ENCODE results near the gene HEYL. TPM values are rescaled to one million over a fixed set of nuclear protein-coding genes. Genes with fewer than 3 reads are reported as not detected.

HEYL gene
- total RNA-seq, 1 experiment from 2014 or later: 8.8 TPM

GRCh38 chr1:39668111-39668510, 28.7 kb upstream of the HEYL start (continued):
- TF ChIP-seq SP1 (IDR thresholded peaks at IDR 0.05; ENCODE audit: low read depth) (no peak), YY1 (IDR thresholded peaks at IDR 0.05; ENCODE audit: extremely low read depth, insufficient replicate concordance, low read depth, low read length) (no peak), JUND (IDR thresholded peaks at IDR 0.05) (no peak), SRF (IDR thresholded peaks at IDR 0.05; ENCODE audit: low read depth) (no peak), ELF1 (IDR thresholded peaks at IDR 0.05; ENCODE audit: borderline replicate concordance, low read depth) (no peak)
- TF ChIP-seq, protein P1, sequence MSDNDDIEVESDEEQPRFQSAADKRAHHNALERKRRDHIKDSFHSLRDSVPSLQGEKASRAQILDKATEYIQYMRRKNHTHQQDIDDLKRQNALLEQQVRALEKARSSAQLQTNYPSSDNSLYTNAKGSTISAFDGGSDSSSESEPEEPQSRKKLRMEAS (IDR thresholded peaks at IDR 0.05): no peak

- ATAC-seq (no peak), DNase-seq (ENCODE audit: low read depth, low spot score) (no peak)
- no peaks in the 10 kb centered on the region for H3K79me2 ChIP-seq (ENCODE audit: insufficient read depth, low read length)
- ChIA-PET POLR2A (no interaction called here), RAD21 (ENCODE audit: low non-redundant PET in 1 of 2, low total read pairs in 2 of 2, uncharacterized antibody in 2 of 2, unreplicated experiment in 2 of 2) (no interaction called here), CTCF (interaction anchor here (1.5 to 5.6 kb wide), 2 partner anchors 10 to 35 kb away, joined by 3 to 38 read pairs; no protein-coding TSS in a partner anchor)
- no peak overlapping the region for H3K9ac ChIP-seq (ENCODE audit: low read length)
- no peak overlapping the region for H3K27ac ChIP-seq (ENCODE audit: low read depth, low read length)
- H3K4me1 ChIP-seq (ENCODE audit: control insufficient read depth in 1 of 2, insufficient read depth in 2 of 2, low read length in 2 of 2): no peaks in the 10 kb centered on the region
- BruUV-seq (replicated peaks): no TSS peak
- no peaks in the 10 kb centered on the region for H3K36me3 ChIP-seq (ENCODE audit: control insufficient read depth in 1 of 2, insufficient read depth in 2 of 2, low read length in 2 of 2)
- intact Hi-C loops (cut with micrococcal nuclease): no loop called here
- no peak overlapping the region for H2AFZ ChIP-seq (ENCODE audit: low read depth, low read length, poor library complexity, severe bottlenecking)
- H3K4me3 ChIP-seq (replicated peaks in 1 of 2; ENCODE audit: low read depth in 1 of 2, low read length in 2 of 2): no peak overlapping the region
- H3K27me3 ChIP-seq (ENCODE audit: insufficient read depth, low read length): no peaks in the 10 kb centered on the region
- no peaks in the 10 kb centered on the region for H4K20me1 ChIP-seq (ENCODE audit: insufficient read depth)
- H3K4me2 ChIP-seq (ENCODE audit: low read length): no peak overlapping the region
- H3K9me2 ChIP-seq (ENCODE audit: insufficient read depth): no peaks in the 10 kb centered on the region
- no peaks in the 10 kb centered on the region for H3K9me3 ChIP-seq (ENCODE audit: control insufficient read depth in 1 of 2, insufficient read depth in 1 of 2, low read depth in 1 of 2, low read length in 2 of 2)
- no peak for TF ChIP-seq ZNF274 (IDR thresholded peaks at IDR 0.05; ENCODE audit: low read depth, low read length)
- TF ChIP-seq POLR2A (IDR thresholded peaks at IDR 0.05; ENCODE audit: borderline replicate concordance, extremely low read depth, insufficient read depth, insufficient read length): no peak
- TF ChIP-seq JUND (IDR thresholded peaks at IDR 0.05): no peak
- TF ChIP-seq EZH2phosphoT487 (IDR thresholded peaks at IDR 0.05; ENCODE audit: borderline replicate concordance): no peak
- TF ChIP-seq FOSL1 (IDR thresholded peaks at IDR 0.05; ENCODE audit: low read depth): no peak
- TF ChIP-seq SP1 (IDR thresholded peaks at IDR 0.05; ENCODE audit: low read depth): no peak
- TF ChIP-seq RAD21 (IDR thresholded peaks at IDR 0.05; ENCODE audit: low read depth): no peak
- TF ChIP-seq, protein P1 (IDR thresholded peaks at IDR 0.05): no peak
- no peak for TF ChIP-seq REST (IDR thresholded peaks at IDR 0.05; ENCODE audit: low read depth)
- TF ChIP-seq, protein P2, sequence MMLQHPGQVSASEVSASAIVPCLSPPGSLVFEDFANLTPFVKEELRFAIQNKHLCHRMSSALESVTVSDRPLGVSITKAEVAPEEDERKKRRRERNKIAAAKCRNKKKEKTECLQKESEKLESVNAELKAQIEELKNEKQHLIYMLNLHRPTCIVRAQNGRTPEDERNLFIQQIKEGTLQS (IDR thresholded peaks at IDR 0.05): no peak
- TF ChIP-seq ZBTB33 (IDR thresholded peaks at IDR 0.05; ENCODE audit: extremely low read depth, insufficient replicate concordance, low read length): no peak
- no peak for TF ChIP-seq EGR1 (IDR thresholded peaks at IDR 0.05; ENCODE audit: low read depth)
- no peak for TF ChIP-seq CBX3 (IDR thresholded peaks at IDR 0.05; ENCODE audit: low read depth)
- TF ChIP-seq POLR2AphosphoS5 (IDR thresholded peaks at IDR 0.05; ENCODE audit: low read depth, low read length): no peak
- TF ChIP-seq SIN3A (IDR thresholded peaks at IDR 0.05; ENCODE audit: low read depth): no peak
- no peak for TF ChIP-seq CEBPB (IDR thresholded peaks at IDR 0.05; ENCODE audit: low read depth)
Observed at GRCh38 chr1:39666772-39667171, 27.3 kb upstream of the HEYL start.

Data from HCT116 (cell line).